GM19395 (cell line): ENCODE data around the gene RSPH3.

Experiments
- ATAC-seq: cut with Tn5 transposase; IDR thresholded peaks from one replicate; pipeline ENCODE4 v1.9.1; 2021; ENCODE audit warnings: mild to moderate bottlenecking, moderate library complexity; ENCODE audit not compliant: unreplicated experiment

RSPH3 gene

DNA sequence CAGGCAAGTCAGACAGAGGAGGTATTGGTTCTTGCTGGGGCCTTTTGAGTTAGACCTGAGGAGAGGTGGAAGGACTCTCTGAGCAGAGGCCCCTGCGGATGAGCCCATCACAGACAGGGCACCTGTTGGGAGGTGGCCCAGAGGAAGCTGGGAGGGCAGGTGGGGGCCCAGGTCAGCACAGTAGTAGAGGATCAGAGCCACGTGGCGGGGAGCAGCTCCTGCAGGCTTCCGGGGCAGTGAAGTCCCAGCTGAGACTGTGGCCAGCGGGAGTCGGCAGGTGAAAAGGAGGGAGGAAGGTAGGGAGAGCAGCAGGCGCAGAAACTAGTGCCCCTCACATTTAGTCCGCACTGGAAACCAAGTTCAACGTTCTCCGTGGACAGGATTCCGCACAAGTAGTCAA lies 61.8 kb downstream of the RSPH3 start:
- no peak for ATAC-seq

DNA sequence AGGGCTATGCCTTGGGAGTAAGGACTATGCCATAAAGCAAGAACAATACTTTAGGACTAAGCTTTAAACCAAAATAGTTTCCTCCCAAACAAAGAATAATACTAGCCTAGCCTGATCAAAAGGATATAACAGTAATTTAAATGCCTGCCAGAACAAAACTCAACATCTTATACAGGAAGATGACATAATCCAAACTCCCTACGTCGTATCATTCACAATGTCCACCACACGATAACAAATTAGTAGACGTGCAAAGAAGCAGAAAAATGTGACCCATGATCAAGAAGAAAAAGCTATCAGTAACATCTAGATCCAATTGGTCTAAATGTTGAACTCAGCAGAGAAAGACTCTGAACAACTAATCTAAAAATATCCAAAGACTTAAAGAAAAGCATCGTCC lies 65.8 kb downstream of the RSPH3 start:
- no peak for ATAC-seq

DNA sequence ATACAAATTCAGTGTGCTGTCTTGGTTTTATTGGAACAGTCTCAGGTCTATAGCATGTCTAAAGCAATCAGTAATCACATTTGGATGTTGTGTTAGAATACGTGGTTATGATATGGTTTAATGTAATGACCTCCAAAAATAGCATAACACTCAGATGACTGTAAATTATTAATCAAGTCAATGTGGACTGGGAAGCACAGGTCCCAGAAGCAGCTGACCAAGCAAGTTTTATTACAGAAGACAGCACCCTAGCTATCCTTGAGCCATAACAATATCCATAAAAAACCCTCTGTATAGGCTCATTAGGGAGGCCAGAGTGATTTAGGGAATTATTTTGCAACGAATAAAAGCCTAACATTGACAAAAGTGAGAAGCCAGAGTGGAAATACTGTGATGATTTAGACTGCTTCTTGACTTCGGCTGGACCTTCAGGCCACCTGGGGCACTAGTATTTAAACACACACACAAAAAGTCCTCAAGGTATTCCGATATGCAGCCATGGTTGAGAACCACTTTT lies 66.9 kb downstream of the RSPH3 start:
- ATAC-seq: no peak

DNA sequence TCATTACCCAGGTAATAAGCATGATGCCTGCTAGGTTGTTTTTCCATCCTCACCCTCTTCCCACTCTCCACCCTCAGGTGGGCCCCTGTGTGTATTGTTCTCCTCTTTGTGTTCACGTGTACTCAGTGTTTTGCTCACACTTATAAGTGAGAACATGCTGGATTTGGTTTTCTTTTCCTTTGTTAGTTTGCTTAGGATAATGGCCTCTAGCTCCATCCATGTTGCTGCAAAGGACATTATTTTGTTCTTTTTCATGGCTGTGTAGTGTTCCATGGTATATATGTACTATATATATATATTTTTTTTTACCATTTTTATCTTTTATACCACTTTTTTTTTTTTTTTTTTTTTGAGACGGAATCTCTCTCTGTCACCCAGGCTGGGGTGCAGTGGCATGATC lies 71.9 kb downstream of the RSPH3 start:
- no peak for ATAC-seq

DNA sequence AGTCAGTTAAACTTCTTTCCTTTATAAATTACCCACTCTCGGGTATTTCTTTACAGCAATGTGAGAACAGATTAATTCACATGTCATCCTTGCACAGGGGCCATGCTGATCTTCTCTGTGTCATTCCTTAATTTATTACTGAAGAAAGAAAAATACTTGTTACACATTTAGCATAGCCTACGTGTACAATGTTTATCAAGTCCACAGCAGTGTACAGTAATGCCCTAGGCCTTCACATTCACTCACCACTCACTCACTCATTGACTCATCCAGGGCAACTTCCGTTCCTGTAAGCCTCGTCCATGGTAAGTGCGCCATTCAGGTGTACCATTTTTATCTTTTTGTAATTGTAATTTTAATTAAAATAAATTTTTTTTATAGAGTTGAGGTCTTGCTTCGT lies 73.6 kb downstream of the RSPH3 start:
- no peak for ATAC-seq

DNA sequence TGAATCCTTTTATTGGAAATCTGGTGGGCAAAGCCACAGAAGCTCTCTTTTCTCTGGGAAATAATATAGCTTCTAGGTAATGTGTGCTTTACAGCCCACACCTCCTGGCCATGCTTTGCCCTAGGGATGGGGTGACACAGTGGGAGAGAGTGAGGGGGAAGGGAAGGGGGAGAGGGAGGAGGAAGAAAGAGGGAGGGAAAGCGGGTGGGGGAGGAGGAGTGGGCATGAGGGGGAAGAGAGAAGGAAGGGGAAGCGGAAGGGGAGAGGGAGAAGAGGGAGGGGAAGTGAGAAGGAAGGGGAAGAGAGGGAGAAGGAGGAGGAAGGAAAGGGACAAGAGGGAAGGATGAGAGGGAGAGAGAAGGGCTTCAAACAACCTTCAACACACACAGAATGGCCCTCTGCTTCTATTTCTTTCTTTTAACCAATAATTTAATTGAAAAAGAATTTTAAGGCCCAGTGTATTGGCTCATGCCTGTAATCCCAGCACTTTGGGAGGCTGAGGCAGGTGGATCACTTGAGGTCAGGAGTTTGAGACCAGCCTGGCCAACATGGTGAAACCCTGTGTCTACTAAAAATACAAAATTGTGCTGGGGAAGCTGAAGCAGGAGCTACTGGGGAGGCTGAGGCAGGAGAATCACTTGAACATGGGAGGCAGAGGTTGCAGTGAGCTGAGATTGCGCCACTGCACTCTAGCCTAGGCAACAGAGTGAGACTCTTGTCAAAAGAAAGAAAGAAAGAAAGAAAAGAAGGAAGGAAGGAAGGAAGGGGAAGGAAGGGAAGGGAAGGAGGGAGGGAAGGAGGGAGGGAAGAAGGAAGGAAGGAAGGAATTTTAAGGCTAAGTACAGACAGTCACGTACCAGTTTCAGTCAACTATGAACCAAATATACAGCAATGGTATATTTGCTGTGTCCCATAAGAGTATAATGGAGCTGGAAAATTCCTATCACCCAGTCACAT lies 75.2 kb downstream of the RSPH3 start:
- no peak for ATAC-seq

DNA sequence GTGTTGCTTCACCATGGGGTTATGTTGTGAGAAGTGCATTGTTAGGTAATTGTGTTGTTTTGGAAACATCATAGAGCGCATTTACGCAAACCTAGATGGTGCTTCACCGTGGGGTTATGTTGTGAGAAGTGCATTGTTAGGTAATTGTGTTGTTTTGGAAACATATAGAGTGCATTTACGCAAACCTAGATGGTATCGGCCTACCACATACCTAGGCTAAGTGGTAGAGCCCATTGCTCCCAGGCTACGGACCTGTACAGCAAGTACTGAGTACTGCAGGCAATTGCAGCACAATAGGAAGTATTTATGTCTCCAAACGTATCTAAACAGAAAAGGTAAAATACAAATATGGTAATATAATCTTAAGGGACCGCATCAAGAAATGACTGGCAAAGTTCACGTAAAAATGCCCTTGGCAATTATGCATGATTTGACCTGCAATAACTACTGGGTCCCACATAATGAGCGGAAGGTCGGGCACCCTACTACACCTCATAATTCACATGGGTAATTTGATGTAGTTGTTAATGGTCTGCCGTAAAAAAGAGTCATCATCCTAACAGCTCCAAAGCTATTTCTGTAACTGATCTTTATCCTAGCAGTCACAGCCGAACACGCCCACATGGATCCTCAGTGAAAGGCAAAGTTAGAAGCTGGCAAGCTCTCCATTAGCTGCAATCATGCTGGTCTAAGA lies 76.0 kb downstream of the RSPH3 start:
- no peak for ATAC-seq
